HG03565 (cell line): Measurements from ENCODE around the gene MYOZ3.
A peak's percentile ranks its signal among the peaks of the same experiment; 100 is the strongest.

Source experiments
- ATAC-seq: cut with Tn5 transposase; IDR thresholded peaks from one replicate; pipeline ENCODE4 v1.9.1; 2021; ENCODE audit warnings: mild to moderate bottlenecking, moderate library complexity; ENCODE audit not compliant: unreplicated experiment

MYOZ3 gene, protein sequence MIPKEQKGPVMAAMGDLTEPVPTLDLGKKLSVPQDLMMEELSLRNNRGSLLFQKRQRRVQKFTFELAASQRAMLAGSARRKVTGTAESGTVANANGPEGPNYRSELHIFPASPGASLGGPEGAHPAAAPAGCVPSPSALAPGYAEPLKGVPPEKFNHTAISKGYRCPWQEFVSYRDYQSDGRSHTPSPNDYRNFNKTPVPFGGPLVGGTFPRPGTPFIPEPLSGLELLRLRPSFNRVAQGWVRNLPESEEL

DNA sequence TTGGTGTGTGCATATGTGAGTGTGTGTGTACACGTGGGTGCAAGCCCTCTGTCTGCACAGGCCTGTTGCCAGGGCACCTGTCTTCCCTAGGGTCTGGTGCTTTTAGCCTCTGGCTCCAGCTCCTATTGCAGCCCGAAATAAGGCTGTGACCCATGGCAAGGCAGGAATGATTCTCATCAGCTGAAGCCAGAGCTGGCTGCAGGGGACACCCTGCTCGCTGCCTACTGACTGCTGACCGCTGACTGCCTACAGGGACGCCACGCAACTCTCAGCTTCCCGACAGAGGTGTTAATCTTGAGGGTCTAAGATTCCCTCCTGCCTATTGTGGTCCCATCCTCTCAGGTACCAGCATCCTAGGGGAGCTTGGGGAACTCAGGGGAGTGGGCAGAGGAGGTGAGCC, at the start of gene MYOZ3:
Gene MYOZ3, plus strand, starts transcription at position 166 of the 400 bp plus-strand sequence. CDS start 1,691 bp downstream, outside the sequence.
- ATAC-seq, result no peak

DNA sequence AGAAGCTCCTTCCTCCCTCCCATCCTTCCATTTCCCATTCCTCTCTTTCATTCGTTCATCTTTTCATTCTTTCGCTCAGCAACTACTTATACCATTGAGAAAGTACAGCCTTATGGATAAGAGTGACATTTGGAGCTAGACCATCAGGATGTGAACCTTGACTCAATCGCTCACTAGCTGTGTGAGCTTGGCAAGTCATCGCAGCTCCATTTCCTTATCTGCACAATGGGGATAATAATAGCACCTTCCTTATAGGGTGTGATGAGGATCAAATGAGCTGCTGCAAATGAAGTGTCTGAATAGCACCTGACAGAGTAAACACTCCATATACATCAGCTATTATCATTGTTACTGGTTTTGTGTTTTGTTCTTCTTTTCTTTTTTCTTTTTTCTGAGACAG, 48.6 kb upstream of the MYOZ3 start:
- ATAC-seq, result no peak

GRCh38 chr5:150612905-150613670, 48.0 kb upstream of the MYOZ3 start:
- ATAC-seq, result no peak

DNA sequence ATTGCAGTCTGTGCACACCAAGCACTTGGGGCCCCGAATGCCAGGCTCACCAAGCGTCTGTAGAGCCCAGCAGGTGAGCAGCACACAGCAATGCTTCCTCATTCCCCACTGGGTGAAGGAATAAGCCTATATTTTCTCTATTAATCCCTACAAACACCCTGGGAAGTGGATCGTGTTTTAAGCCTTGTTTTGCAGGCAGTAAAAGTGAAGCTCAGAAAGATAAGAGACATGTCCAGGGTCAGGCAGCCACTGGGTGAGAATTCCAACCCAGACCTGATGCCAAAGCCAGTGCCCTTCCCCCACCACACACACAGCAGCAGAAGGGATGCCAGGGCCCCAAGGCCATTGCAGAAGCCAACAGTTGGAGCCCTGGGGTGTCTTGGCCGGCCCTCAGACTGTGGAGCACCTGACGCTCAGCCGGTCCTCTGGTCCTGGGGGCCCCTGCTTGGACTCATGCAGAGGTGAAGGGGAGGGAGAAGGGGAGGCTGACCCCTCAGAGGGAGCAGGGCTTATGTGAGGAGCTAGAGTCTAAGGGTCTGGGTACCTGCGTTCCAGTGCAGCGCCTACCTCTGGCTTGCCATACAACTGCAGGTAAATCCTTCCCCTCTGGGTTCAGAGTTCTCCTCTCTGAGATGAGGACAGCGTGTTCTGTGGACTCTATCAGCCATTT, 46.9 kb upstream of the MYOZ3 start:
- no peak for ATAC-seq

DNA sequence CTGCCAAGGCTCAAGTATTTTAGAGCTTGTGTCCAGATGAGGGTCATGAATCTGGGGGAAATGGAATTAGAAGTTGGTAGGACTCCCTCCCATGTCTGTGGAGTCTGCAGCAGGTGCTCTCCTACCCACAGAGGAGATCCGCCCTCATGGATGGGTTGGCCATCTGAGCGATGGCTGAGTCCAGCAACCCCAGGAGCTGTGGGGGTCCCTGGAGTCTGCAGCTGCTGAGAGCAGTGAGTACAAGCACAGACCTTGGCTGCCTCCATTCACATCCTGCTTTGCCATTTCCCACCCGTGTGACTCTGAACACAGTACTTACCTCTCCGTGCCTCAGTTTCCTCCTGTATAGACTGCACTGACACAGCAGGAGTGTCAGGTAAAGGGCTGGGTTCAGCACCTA, 46.4 kb upstream of the MYOZ3 start:
- no peak for ATAC-seq

GRCh38 chr5:150615141-150615699, 45.8 kb upstream of the MYOZ3 start:
- ATAC-seq, result no peak

GRCh38 chr5:150616024-150616470, 45.0 kb upstream of the MYOZ3 start:
- no peak for ATAC-seq

- ATAC-seq, result no peak
These were observed 44.5 kb upstream of the MYOZ3 start for GRCh38 chr5:150616506-150616905.

- ATAC-seq, result no peak
These were observed 42.9 kb upstream of the MYOZ3 start for GRCh38 chr5:150618163-150618562.

GRCh38 chr5:150618588-150619281, 42.3 kb upstream of the MYOZ3 start:
- ATAC-seq, result no peak

DNA sequence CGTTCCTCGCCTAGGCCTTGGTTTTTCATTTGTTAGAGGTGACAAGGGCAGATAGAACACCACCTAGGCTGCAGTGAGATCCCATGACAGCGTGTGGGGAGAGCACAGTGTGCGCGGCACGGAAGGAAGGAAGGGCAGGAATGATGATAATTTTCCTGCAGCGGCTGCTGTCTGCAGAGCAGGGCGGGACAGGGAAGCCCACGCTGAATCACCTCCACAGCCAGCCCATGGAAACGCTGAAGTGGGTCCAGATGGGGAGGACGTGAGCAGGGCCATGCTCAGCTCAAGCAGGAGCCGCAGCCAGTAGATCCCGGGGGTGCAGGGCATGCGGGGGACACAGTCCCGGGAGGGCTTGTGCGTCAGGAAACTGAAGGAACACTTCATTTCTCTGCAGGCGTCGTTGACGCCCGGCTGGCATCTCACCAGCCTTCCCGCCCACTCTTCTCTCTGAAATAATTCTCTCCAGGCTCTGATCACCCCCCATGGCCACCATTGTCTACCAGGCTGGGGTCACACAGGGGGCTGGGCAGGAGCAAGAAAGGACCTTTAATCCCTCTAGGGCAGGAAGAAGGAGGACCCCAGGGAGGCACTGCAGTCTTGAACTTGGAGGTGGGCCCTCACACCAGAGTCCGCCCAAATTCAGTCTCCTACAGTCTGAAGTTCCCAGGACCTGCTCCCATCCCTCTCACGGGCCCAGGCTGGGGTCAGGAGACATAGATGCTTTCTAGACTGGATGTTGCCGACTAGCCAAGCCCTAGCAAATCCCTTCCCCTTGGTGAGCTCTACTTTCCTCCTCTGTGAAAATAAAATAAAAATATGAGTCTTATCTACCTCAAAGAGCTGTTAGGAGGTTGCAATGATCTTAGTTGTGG, 41.5 kb upstream of the MYOZ3 start:
- no peak for ATAC-seq

DNA sequence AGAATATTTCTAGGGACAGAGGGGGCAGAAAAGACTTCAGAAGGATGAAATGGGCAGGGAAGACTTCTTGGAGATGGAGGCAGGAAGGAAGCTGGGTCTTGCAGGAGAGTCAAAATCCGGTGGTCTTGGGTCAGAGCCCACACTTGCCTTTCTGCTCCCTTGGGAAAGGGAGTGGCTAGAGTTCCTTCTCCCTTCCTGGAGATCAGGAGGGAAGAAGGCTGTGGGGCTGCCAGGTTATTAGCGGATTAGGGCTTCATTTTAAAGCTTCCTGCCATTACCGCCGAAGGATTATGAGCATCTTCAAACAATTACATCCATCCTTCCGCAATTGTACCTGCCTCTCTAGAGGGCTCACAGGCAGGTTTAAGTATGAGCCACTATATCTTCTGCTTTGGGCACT, 39.8 kb upstream of the MYOZ3 start:
- no peak for ATAC-seq

GRCh38 chr5:150622157-150622556, 38.9 kb upstream of the MYOZ3 start:
- ATAC-seq, result no peak

- ATAC-seq, result no peak
These were observed 37.7 kb upstream of the MYOZ3 start for GRCh38 chr5:150623152-150623877.

DNA sequence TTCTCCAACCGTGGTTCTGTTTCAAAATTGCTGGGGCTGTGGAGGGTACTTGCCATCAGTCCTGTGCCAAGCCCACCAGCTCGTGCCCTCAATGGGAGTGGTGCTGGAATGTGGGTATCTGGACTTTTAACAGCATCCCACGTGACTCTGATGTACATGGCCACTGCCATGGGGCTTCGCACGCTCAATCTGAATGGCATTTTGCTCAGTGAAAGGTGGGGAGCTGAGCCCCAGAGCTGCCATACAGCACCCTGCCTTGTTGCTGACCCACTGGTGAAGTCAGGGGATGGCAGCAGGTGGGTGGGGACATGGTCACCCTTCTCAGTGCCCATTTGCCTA, 37.2 kb upstream of the MYOZ3 start:
- no peak for ATAC-seq

DNA sequence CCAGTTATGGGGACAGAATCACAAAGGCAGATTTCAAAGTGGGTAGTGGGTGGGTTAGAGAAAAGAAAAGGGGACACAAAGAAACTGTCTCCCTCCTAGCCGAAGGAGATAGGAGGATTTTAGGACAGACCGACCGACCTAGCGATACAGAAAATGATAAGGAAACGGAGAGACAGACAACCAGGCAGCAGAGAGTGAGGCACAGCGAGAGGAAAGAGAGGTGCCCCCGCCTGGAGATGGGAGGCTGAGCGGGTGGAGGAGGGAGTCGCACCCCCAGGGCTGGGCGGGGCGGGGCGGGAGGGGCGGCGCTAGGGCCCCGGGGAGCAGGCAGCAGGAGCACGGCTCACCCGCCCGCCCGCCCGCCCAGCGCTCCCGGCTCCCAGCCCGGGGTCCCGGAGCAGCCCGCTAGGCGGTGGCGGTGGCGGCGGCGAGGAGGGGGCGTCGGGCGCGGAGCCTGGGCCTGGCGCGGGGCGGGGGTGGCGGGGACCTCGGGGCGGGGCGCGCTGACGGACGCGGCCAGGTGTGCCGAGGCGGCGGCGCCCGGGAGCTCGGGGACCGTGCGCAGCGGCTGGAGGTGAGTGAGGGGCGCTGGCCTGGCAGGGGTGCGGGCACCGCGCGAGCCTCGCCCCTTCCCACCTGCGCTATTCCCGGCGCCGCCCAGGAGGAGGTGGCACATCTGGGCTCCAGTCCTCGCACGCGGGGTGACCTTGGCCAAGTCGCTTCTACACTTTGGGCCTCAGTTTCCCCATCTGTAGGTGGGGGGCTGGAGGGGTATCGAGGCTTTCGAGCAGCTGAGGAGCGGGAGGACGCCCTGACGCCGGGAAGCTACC, 36.5 kb upstream of the MYOZ3 start:
- ATAC-seq, result no peak

DNA sequence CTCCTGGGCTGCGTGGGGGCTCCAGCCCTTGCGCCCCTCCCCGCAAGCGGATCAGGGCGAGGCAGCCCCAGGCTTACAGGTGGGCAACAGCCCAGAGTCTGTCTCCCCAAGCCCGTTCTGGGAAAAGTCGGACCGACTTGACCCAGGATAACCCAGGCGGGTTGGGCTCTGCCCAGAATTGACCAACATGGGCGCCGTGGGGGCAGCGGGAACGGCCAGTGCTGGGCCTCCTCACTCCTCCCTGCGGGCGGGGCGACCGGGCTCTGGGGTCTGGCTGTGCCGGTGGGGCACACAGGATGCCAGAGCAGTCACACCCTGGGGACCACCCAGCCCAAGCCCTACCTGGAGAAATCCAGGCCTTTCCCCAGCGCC, 35.9 kb upstream of the MYOZ3 start:
- ATAC-seq, result no peak

DNA sequence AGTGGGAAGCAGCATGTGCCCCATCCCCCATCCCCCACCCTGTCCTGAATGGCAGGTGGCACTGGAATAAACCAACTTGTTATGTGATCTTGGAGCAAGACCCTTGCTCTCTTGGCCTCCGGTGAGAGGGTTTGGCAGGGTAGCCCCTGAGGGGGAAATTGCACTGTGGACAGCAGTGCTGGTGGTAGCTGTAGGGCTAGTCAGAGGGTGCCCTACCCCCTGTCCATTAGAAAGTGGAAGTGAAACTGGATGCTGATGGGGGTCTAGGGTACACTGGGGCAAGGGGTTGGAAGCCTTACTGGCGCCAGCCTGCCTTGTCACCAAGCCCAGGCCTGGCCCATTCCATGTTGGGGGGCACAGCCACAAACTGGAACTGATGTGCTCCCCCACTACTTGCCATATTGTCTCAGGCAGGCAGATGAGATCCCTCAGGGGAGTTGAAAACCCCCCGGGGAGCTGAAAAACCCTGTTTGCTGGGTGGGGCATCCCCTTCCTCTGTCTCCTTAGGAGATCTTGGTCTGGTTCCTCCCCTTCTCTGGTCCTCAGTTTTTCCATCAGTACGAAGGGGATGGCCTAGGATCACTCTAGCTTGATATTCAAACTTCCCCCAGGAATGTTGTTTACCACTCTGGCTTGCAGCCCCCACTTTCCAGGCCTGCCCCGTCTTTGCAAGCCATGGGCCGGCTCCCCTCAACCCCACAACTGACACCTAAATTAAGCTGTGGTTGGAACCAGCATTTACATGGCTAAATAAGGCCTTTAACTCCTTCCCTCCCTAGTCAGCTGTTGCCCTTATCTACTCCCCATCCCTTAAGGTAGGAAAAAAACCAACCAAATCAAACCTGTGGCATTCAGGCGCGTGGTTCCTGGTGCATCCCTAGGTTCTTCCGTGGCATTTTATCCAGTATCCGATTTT, 35.0 kb upstream of the MYOZ3 start:
- ATAC-seq, result peak; percentile 33
